Spleen (tissue), 11 donors: ENCODE results near the gene KIAA2012. TPM values are rescaled to one million over a fixed set of nuclear protein-coding genes. Genes with fewer than 3 reads are reported as not detected.

Experiments used
- DNase-seq: peaks from one replicate; pipeline ENCODE4 v3.0.0-alpha.2; 2020
- H3K27ac ChIP-seq, 8 donors: fragments of 200-600 bp; sonication (generic) in 7 of 8; 1 replicate in 4 of 8; 2 replicates in 4 of 8; pipeline versions ENCODE4 v1.5.0 to v1.8.0; 2016 to 2021; ENCODE audit warnings: inconsistent platforms in 4 of 8, mild to moderate bottlenecking in 4 of 8, moderate library complexity in 1 of 8
- H3K27me3 ChIP-seq, 7 donors: fragments of 200-600 bp; sonication (generic) in 6 of 7; replicated peaks in 1 of 7; 1 replicate in 4 of 7; 2 replicates in 3 of 7; pipeline versions ENCODE4 v1.5.0 to v1.8.0; 2016 to 2021; ENCODE audit warnings: inconsistent platforms in 3 of 7, mild to moderate bottlenecking in 1 of 7
- H3K36me3 ChIP-seq, 6 donors: fragments of 200-600 bp; sonication (generic) in 5 of 6; 1 replicate in 4 of 6; 2 replicates in 2 of 6; pipeline versions ENCODE4 v1.5.0 to v1.8.0; 2016 to 2021; ENCODE audit warnings: inconsistent platforms in 2 of 6
- H3K4me1 ChIP-seq, 6 donors: fragments of 200-600 bp; sonication (generic) in 5 of 6; 1 replicate in 3 of 6; 2 replicates in 3 of 6; pipeline versions ENCODE4 v1.5.0 to v1.8.0; 2016 to 2021; ENCODE audit warnings: inconsistent platforms in 3 of 6
- H3K4me3 ChIP-seq, 8 donors: fragments of 200-600 bp; sonication (generic) in 7 of 8; 1 replicate in 4 of 8; 2 replicates in 4 of 8; pipeline versions ENCODE4 v1.5.0 to v1.8.0; 2016 to 2021; ENCODE audit warnings: inconsistent platforms in 4 of 8, mild to moderate bottlenecking in 4 of 8, moderate library complexity in 2 of 8
- H3K9me3 ChIP-seq, 8 donors: fragments of 200-600 bp; sonication (generic) in 7 of 8; 1 replicate in 4 of 8; 2 replicates in 4 of 8; pipeline versions ENCODE4 v1.5.0 to v1.8.0; 2016 to 2021; ENCODE audit warnings: inconsistent platforms in 4 of 8
- POLR2A ChIP-seq, 3 donors: fragments of 450-650 bp; IDR thresholded peaks; one replicate each; pipeline ENCODE4 v1.5.1; 2017; ENCODE audit warnings: antibody characterized with exemption in 3 of 3, mild to moderate bottlenecking in 1 of 3
- POLR2AphosphoS5 ChIP-seq, 3 donors: sonication (generic); formaldehyde crosslinking; IDR thresholded peaks; one replicate each; pipeline ENCODE4 v1.5.1; 2017; ENCODE audit warnings: antibody characterized with exemption in 3 of 3
- WGBS, 5 donors: extraction: QIAGEN DNeasy Blood & Tissue Kit in 3 of 5; methylation state at CpG; one replicate each; pipeline versions ENCODE4 v1.1.5 to v1.1.7; 2013 to 2018; 5-methylcytosine and 5-hydroxymethylcytosine counted together
- intact Hi-C: fragments of 100-400 bp; cut with DNase I; formaldehyde crosslinking; loops from one replicate; pipeline ENCODE4 v1.15.0; 2023; ENCODE audit warnings: low total_unique reads
- polyA plus RNA-seq, 3 donors: library from polyadenylated mRNA; stranded (reverse); fragments of 200-250 nt; gene quantifications; one replicate each; pipeline ENCODE4 v1.2.1, GENCODE V29; 2013
- total RNA-seq, 7 donors: library from RNA; depleted of rRNA in 3 of 7; stranded (reverse); fragments of >200 nt in 3 of 7; fragmentation: NEBNext Ultra II Directional in 4 of 7; extraction: Animal tissue kit (Norgen Biotek cat#: 25700) in 4 of 7; gene quantifications; one replicate each; pipeline versions ENCODE4 v1.1.0 to v1.2.1, GENCODE V29; 2016 to 2021
- TF ChIP-seq, protein P1 (sequence below), 11 experiments: fragments of 200-600 bp in 7 of 11; fragments of 450-650 bp in 4 of 11; sonication (generic) in 4 of 11; IDR thresholded peaks in 8 of 11; conservative IDR thresholded peaks in 3 of 11; 1 replicate in 7 of 11; 2 replicates in 4 of 11; pipeline versions ENCODE4 v1.4.0 to v1.8.0; 2016 to 2021; ENCODE audit warnings: antibody characterized with exemption in 11 of 11, inconsistent platforms in 4 of 11, mild to moderate bottlenecking in 1 of 11
- donor health status: healthy with polysubstance abuse.
- donor health status: DM: no; HTN: no; CAD: no; lungs with moderate emphysema.
- donor health status: DM: no; HTN: no; CAD: no.
- donor health status: Bipolar disorder and iron deficiency.
- donor health status: healthy.
- donor health status: DM: no; HTN: no; CAD: no.
- donor health status: DM: yes; HTN: yes; CAD: no.

KIAA2012 gene
- total and polyA plus RNA-seq, 10 donors = not detected

DNA sequence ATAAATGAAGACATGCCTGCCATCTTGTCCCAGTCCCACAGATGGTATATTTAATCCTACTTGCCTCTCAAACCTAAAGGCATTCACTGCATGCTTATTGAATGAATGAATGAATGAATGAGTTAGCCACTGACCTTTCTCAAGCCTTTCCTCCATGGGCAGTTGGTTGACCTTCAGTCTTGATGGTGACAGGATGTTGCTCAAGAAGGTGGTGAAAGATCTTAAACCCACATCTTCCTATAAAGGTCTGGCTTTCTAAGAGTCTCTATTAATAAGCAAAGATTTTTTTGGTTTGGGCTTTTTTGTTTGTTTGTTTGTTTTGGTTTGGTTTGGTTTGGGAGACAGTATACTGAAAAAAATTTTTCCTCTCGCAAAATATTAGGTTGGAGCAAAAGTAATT lies 41.7 kb downstream of the KIAA2012 start:
- TF ChIP-seq, protein P1, sequence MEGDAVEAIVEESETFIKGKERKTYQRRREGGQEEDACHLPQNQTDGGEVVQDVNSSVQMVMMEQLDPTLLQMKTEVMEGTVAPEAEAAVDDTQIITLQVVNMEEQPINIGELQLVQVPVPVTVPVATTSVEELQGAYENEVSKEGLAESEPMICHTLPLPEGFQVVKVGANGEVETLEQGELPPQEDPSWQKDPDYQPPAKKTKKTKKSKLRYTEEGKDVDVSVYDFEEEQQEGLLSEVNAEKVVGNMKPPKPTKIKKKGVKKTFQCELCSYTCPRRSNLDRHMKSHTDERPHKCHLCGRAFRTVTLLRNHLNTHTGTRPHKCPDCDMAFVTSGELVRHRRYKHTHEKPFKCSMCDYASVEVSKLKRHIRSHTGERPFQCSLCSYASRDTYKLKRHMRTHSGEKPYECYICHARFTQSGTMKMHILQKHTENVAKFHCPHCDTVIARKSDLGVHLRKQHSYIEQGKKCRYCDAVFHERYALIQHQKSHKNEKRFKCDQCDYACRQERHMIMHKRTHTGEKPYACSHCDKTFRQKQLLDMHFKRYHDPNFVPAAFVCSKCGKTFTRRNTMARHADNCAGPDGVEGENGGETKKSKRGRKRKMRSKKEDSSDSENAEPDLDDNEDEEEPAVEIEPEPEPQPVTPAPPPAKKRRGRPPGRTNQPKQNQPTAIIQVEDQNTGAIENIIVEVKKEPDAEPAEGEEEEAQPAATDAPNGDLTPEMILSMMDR (IDR thresholded peaks at IDR 0.05 in 8 of 11, conservative IDR thresholded peaks at IDR 0.05 in 3 of 11) = no peak
- TF ChIP-seq POLR2A (IDR thresholded peaks at IDR 0.05) (no peak), POLR2AphosphoS5 (IDR thresholded peaks at IDR 0.05) (no peak)
- 75 to 94% (median 88%) methylated on average over 1 of the region's 1 CpG for WGBS, 5 donors

GRCh38 chr2:202115479-202115971 lies 42.5 kb downstream of the KIAA2012 start:
- Histone ChIP-seq H3K4me1 (no peaks in the 10 kb centered on the region), H3K27me3 (peaks cover 0 to 9% (median 0%) of the 10 kb centered on the region in 7 donors), H3K36me3 (no peaks in the 10 kb centered on the region), H3K4me3 (no peak overlapping the region), H3K27ac (no peak overlapping the region), H3K9me3 (peaks cover 0 to 12% (median 1%) of the 10 kb centered on the region in 8 donors)
- intact Hi-C loops = no loop called here
- TF ChIP-seq POLR2A (IDR thresholded peaks at IDR 0.05) (no peak), POLR2AphosphoS5 (IDR thresholded peaks at IDR 0.05) (no peak)
- TF ChIP-seq, protein P1 (IDR thresholded peaks at IDR 0.05 in 8 of 11, conservative IDR thresholded peaks at IDR 0.05 in 3 of 11) = no peak
- 41 to 64% (median 53%) methylated on average over 1 of the region's 1 CpG for WGBS, 5 donors
- DNase-seq = no peak

More for the DNA sequence above, 41.7 kb downstream of the KIAA2012 start:
- peaks cover 0 to 5% (median 0%) of the 10 kb centered on the region in 8 donors for H3K9me3 ChIP-seq
- no peak overlapping the region for H3K27ac ChIP-seq
- H3K4me3 ChIP-seq = no peak overlapping the region
- H3K4me1 ChIP-seq = no peaks in the 10 kb centered on the region
- H3K27me3 ChIP-seq = peaks cover 0 to 12% (median 0%) of the 10 kb centered on the region in 7 donors
- DNase-seq = no peak
- intact Hi-C loops = no loop called here
- H3K36me3 ChIP-seq = no peaks in the 10 kb centered on the region

GRCh38 chr2:202116691-202117090 lies 43.6 kb downstream of the KIAA2012 start:
- Histone ChIP-seq H3K4me1 (peaks cover 0 to 3% (median 0%) of the 10 kb centered on the region in 6 donors), H3K36me3 (no peaks in the 10 kb centered on the region), H3K27ac (no peak overlapping the region), H3K27me3 (peaks cover 0 to 9% (median 0%) of the 10 kb centered on the region in 7 donors), H3K9me3 (peaks cover 0 to 18% (median 6%) of the 10 kb centered on the region in 8 donors), H3K4me3 (no peak overlapping the region)
- WGBS, 5 donors = 61 to 79% (median 71%) methylated on average over 1 of the region's 1 CpG
- TF ChIP-seq, protein P1 (IDR thresholded peaks at IDR 0.05 in 8 of 11, conservative IDR thresholded peaks at IDR 0.05 in 3 of 11) = no peak
- no peak for TF ChIP-seq POLR2A (IDR thresholded peaks at IDR 0.05)
- no peak for TF ChIP-seq POLR2AphosphoS5 (IDR thresholded peaks at IDR 0.05)
- intact Hi-C loops = no loop called here
- DNase-seq = no peak

GRCh38 chr2:202118168-202118567 lies 45.1 kb downstream of the KIAA2012 start:
- H3K4me1 ChIP-seq = peaks cover 0 to 8% (median 0%) of the 10 kb centered on the region in 6 donors
- peaks cover 0 to 18% (median 6%) of the 10 kb centered on the region in 8 donors for H3K9me3 ChIP-seq
- H3K36me3 ChIP-seq = no peaks in the 10 kb centered on the region
- no peak for DNase-seq
- no peak overlapping the region for H3K27ac ChIP-seq
- no peak for TF ChIP-seq POLR2AphosphoS5 (IDR thresholded peaks at IDR 0.05)
- TF ChIP-seq, protein P1 (IDR thresholded peaks at IDR 0.05 in 8 of 11, conservative IDR thresholded peaks at IDR 0.05 in 3 of 11) = no peak
- peaks cover 0 to 6% (median 0%) of the 10 kb centered on the region in 7 donors for H3K27me3 ChIP-seq
- H3K4me3 ChIP-seq = no peak overlapping the region
- intact Hi-C loops = no loop called here
- WGBS, 5 donors = 63 to 90% (median 70%) methylated on average over 1 of the region's 1 CpG
